GM12878 (cell line): Measurements from ENCODE around the gene MLXIPL.

Source experiments
- CBFB ChIP-seq: IDR thresholded peaks from 2 replicates; pipeline ENCODE4 v1.6.1; 2016; ENCODE audit warnings: antibody characterized with exemption, low read depth
- CREB1 ChIP-seq: IDR thresholded peaks from 2 replicates; pipeline ENCODE4 v1.6.1; 2012; ENCODE audit warnings: low read depth, mild to moderate bottlenecking, inconsistent platforms
- HCFC1 ChIP-seq: fragments of 150-350 bp; IDR thresholded peaks from 2 replicates; pipeline ENCODE4 v1.6.1; 2014; ENCODE audit warnings: low read length
- KAT2A ChIP-seq: conservative IDR thresholded peaks from 2 replicates; pipeline ENCODE4 v1.6.1; 2011; ENCODE audit warnings: low read depth, low read length; ENCODE audit not compliant: control insufficient read depth
- TF ChIP-seq, protein P1 (sequence below), 3 experiments: IDR thresholded peaks in 2 of 3; conservative IDR thresholded peaks in 1 of 3; 2 replicates each; pipeline ENCODE4 v1.5.1; 2011; ENCODE audit warnings: low read depth in 3 of 3, low read length in 3 of 3, mild to moderate bottlenecking in 3 of 3, control low read depth in 2 of 3, moderate library complexity in 2 of 3, inconsistent platforms in 1 of 3, mixed read lengths in 1 of 3; ENCODE audit not compliant: control insufficient read depth in 2 of 3, insufficient read depth in 1 of 3; ENCODE audit errors: extremely low read depth in 1 of 3
- TF ChIP-seq, protein P2 (sequence below): IDR thresholded peaks from 2 replicates; pipeline ENCODE4 v1.6.1; 2011; ENCODE audit warnings: low read depth, mild to moderate bottlenecking, low read length, moderate library complexity, borderline replicate concordance; ENCODE audit errors: extremely low read depth
- TF ChIP-seq, protein P3 (sequence below): fragments of 450-650 bp; IDR thresholded peaks from 2 replicates; pipeline ENCODE4 v1.6.1; 2017; ENCODE audit warnings: mild to moderate bottlenecking

DNA sequence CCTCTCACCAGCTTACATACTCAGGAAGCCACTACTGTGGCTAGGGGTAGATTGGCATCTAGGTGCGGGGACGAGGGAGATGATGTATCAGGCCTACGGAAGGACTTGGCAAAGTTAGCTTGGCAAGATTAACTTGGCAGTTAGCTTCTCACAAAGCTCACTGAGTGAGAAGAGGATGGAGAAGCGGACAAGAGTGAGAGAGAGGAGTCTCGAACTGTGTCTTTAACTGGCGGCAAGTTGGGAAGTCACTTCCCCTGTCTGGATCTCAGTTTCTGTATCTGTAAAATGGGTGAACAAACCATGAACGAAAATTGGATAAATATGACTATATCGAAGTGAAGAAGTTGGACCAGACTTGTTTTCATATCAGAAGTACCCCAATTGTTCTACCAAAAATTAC, 9.5 kb upstream of the MLXIPL start:
- TF ChIP-seq CREB1 (no peak), HCFC1 (no peak), CBFB (no peak), KAT2A (no peak)
- TF ChIP-seq, protein P1, sequence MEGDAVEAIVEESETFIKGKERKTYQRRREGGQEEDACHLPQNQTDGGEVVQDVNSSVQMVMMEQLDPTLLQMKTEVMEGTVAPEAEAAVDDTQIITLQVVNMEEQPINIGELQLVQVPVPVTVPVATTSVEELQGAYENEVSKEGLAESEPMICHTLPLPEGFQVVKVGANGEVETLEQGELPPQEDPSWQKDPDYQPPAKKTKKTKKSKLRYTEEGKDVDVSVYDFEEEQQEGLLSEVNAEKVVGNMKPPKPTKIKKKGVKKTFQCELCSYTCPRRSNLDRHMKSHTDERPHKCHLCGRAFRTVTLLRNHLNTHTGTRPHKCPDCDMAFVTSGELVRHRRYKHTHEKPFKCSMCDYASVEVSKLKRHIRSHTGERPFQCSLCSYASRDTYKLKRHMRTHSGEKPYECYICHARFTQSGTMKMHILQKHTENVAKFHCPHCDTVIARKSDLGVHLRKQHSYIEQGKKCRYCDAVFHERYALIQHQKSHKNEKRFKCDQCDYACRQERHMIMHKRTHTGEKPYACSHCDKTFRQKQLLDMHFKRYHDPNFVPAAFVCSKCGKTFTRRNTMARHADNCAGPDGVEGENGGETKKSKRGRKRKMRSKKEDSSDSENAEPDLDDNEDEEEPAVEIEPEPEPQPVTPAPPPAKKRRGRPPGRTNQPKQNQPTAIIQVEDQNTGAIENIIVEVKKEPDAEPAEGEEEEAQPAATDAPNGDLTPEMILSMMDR (IDR thresholded peaks at IDR 0.05 in 2 of 3, conservative IDR thresholded peaks at IDR 0.05 in 1 of 3; ENCODE audit: control insufficient read depth in 2 of 3, extremely low read depth in 1 of 3, insufficient read depth in 1 of 3, low read depth in 3 of 3, low read length in 3 of 3): no peak
- TF ChIP-seq, protein P2, sequence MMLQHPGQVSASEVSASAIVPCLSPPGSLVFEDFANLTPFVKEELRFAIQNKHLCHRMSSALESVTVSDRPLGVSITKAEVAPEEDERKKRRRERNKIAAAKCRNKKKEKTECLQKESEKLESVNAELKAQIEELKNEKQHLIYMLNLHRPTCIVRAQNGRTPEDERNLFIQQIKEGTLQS: no peak
- TF ChIP-seq, protein P3, sequence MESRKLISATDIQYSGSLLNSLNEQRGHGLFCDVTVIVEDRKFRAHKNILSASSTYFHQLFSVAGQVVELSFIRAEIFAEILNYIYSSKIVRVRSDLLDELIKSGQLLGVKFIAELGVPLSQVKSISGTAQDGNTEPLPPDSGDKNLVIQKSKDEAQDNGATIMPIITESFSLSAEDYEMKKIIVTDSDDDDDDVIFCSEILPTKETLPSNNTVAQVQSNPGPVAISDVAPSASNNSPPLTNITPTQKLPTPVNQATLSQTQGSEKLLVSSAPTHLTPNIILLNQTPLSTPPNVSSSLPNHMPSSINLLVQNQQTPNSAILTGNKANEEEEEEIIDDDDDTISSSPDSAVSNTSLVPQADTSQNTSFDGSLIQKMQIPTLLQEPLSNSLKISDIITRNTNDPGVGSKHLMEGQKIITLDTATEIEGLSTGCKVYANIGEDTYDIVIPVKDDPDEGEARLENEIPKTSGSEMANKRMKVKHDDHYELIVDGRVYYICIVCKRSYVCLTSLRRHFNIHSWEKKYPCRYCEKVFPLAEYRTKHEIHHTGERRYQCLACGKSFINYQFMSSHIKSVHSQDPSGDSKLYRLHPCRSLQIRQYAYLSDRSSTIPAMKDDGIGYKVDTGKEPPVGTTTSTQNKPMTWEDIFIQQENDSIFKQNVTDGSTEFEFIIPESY: no peak
